HG03095 (cell line): ENCODE data around the gene GFOD2.
"Not testable (repeated sequence)": the region's sequence is repeated elsewhere in the genome, so short reads cannot be mapped to it uniquely, and the experiment has no call there.

Source experiments
- ATAC-seq: cut with Tn5 transposase; IDR thresholded peaks from one replicate; pipeline ENCODE4 v1.9.1; 2021; ENCODE audit warnings: moderate library complexity; ENCODE audit not compliant: unreplicated experiment

Gene GFOD2

GRCh38 chr16:67707210-67707609, 11.9 kb downstream of the GFOD2 start:
- no peak for ATAC-seq

GRCh38 chr16:67704110-67704509, 15.0 kb downstream of the GFOD2 start:
- ATAC-seq, result no peak

GRCh38 chr16:67703626-67704025, 15.5 kb downstream of the GFOD2 start:
- ATAC-seq, result no peak

GRCh38 chr16:67702130-67702529, 17.0 kb downstream of the GFOD2 start:
- ATAC-seq, result no peak

- ATAC-seq, result no peak
These were observed 17.7 kb downstream of the GFOD2 start for GRCh38 chr16:67701420-67701819.

- ATAC-seq, result no peak
These were observed 19.9 kb downstream of the GFOD2 start for GRCh38 chr16:67699265-67699664.

- no peak for ATAC-seq
These were observed 21.5 kb downstream of the GFOD2 start for GRCh38 chr16:67697422-67698185.

GRCh38 chr16:67694611-67695010, 24.5 kb downstream of the GFOD2 start:
- no peak for ATAC-seq

GRCh38 chr16:67693517-67694285, 25.4 kb downstream of the GFOD2 start:
- not testable (repeated sequence) for ATAC-seq

- no peak for ATAC-seq
These were observed 33.6 kb downstream of the GFOD2 start for GRCh38 chr16:67685388-67686112.

GRCh38 chr16:67683767-67684166, 35.3 kb downstream of the GFOD2 start:
- ATAC-seq, result no peak

- no peak for ATAC-seq
These were observed 38.9 kb downstream of the GFOD2 start for GRCh38 chr16:67679935-67680897.

GRCh38 chr16:67678354-67679023, 40.6 kb downstream of the GFOD2 start:
- no peak for ATAC-seq

- no peak for ATAC-seq
These were observed 41.4 kb downstream of the GFOD2 start for GRCh38 chr16:67677712-67678111.

- no peak for ATAC-seq
These were observed 42.2 kb downstream of the GFOD2 start for GRCh38 chr16:67676939-67677338.

GRCh38 chr16:67676516-67676915, 42.6 kb downstream of the GFOD2 start:
- ATAC-seq, result no peak

- ATAC-seq, result no peak
These were observed 43.1 kb downstream of the GFOD2 start for GRCh38 chr16:67675999-67676398.

- ATAC-seq, result no peak
These were observed 43.6 kb downstream of the GFOD2 start for GRCh38 chr16:67675579-67675935.

- no peak for ATAC-seq
These were observed 44.1 kb downstream of the GFOD2 start for GRCh38 chr16:67674851-67675578.
